Endothelial cell of umbilical vein (primary cell): ENCODE results near the gene PPOX. TPM values are rescaled to one million over a fixed set of nuclear protein-coding genes. Genes with fewer than 3 reads are reported as not detected.

Experiments
- BruUV-seq: library from RNA; stranded (reverse); fragments of 400-500 nt; replicated peaks from 2 replicates; lab custom pipeline; 2021; lab: Mats Ljungman, UMichigan
- CTCF ChIA-PET: fragments of 300-600, 350-600 bp; sonication (Branson Sonifier 250); formaldehyde crosslinking; loops from one replicate; lab custom pipeline; 2021; ENCODE audit warnings: antibody characterized with exemption, inconsistent platforms; lab: Charles Lee
- POLR2A ChIA-PET: fragments of 300-600, 350-600 bp; sonication (Branson Sonifier 250); formaldehyde crosslinking; loops from one replicate; lab custom pipeline; 2021; ENCODE audit warnings: antibody characterized with exemption, inconsistent platforms; lab: Charles Lee
- DNase-seq: peaks from one replicate; pipeline ENCODE4 v3.0.0-alpha.2; 2011; ENCODE audit warnings: low read depth, low spot score
- FAIRE-seq: peaks from 2 replicates; lab custom pipeline; 2011; peaks lifted over from hg19 to GRCh38; lab: Jason Lieb, UNC
- H2AFZ ChIP-seq: 2 replicates; pipeline ENCODE4 v1.6.0; 2012; ENCODE audit warnings: low read depth, low read length, control low read depth, inconsistent platforms
- H3K27ac ChIP-seq: 2 replicates; pipeline ENCODE4 v1.5.1; 2011; ENCODE audit warnings: low read depth, mild to moderate bottlenecking, control low read depth, low read length, moderate library complexity; ENCODE audit not compliant: insufficient read depth
- H3K27me3 ChIP-seq, 2 experiments: 2 replicates each; pipeline versions ENCODE4 v1.6.0 to v1.6.1; 2011; ENCODE audit warnings: low read length in 2 of 2, mixed read lengths in 1 of 2; ENCODE audit not compliant: control insufficient read depth in 2 of 2, insufficient read depth in 2 of 2
- H3K36me3 ChIP-seq, 2 experiments: 2 replicates in 1 of 2; 3 replicates in 1 of 2; pipeline ENCODE4 v1.5.1; 2011; ENCODE audit warnings: low read length in 2 of 2, mild to moderate bottlenecking in 1 of 2, moderate library complexity in 1 of 2; ENCODE audit not compliant: control insufficient read depth in 2 of 2, insufficient read depth in 2 of 2; ENCODE audit errors: extremely low read depth in 1 of 2
- H3K4me1 ChIP-seq: 3 replicates; pipeline ENCODE4 v1.5.1; 2011; ENCODE audit warnings: mild to moderate bottlenecking, low read length; ENCODE audit not compliant: control insufficient read depth, insufficient read depth; ENCODE audit errors: extremely low read depth
- H3K4me2 ChIP-seq: 2 replicates; pipeline ENCODE4 v1.6.1; 2011; ENCODE audit warnings: low read length, control low read depth, mixed read lengths; ENCODE audit not compliant: insufficient read depth
- H3K4me3 ChIP-seq, 3 experiments: fragments of 200-600 bp in 1 of 3; sonication (generic), shearing (Covaris generic) in 1 of 3; replicated peaks in 1 of 3; 2 replicates each; pipeline ENCODE4 v1.5.1; 2011 to 2016; ENCODE audit warnings: control low read depth in 3 of 3, low read length in 3 of 3, mild to moderate bottlenecking in 2 of 3, inconsistent platforms in 1 of 3, low read depth in 1 of 3, moderate library complexity in 1 of 3; ENCODE audit not compliant: insufficient read depth in 1 of 3
- H3K79me2 ChIP-seq: 2 replicates; pipeline ENCODE4 v1.6.0; 2012; ENCODE audit warnings: low read length, inconsistent platforms; ENCODE audit not compliant: control insufficient read depth, insufficient read depth
- H3K9ac ChIP-seq: replicated peaks from 2 replicates; pipeline ENCODE3; 2011; ENCODE audit warnings: low read length, control low read depth; ENCODE audit not compliant: insufficient read depth; ENCODE audit errors: extremely low read depth
- H3K9me1 ChIP-seq: replicated peaks from 3 replicates; pipeline ENCODE4 v1.6.0; 2011; ENCODE audit warnings: mild to moderate bottlenecking, low read length; ENCODE audit not compliant: control insufficient read depth, insufficient read depth; ENCODE audit errors: extremely low read depth
- H3K9me3 ChIP-seq: replicated peaks from 2 replicates; pipeline ENCODE4 v1.5.1; 2012; ENCODE audit warnings: low read length, inconsistent platforms; ENCODE audit not compliant: control insufficient read depth, insufficient read depth
- H4K20me1 ChIP-seq: replicated peaks from 2 replicates; pipeline ENCODE3; 2011; ENCODE audit warnings: mild to moderate bottlenecking, low read length; ENCODE audit not compliant: control insufficient read depth, insufficient read depth; ENCODE audit errors: extremely low read depth
- EZH2 ChIP-seq: IDR thresholded peaks from 2 replicates; pipeline ENCODE4 v1.6.1; 2012; ENCODE audit warnings: borderline replicate concordance, low read depth, mild to moderate bottlenecking, moderate library complexity, low read length, inconsistent platforms; ENCODE audit not compliant: severe bottlenecking
- FOS ChIP-seq: IDR thresholded peaks from 2 replicates; pipeline ENCODE4 v1.6.1; 2011; ENCODE audit warnings: mild to moderate bottlenecking, low read length, moderate library complexity, borderline replicate concordance; ENCODE audit not compliant: insufficient read depth
- GATA2 ChIP-seq: IDR thresholded peaks from 2 replicates; pipeline ENCODE4 v1.7.0; 2011; ENCODE audit warnings: low read depth, mild to moderate bottlenecking, moderate library complexity, mixed read lengths, low read length; ENCODE audit not compliant: insufficient read length, insufficient read depth
- JUN ChIP-seq: IDR thresholded peaks from 2 replicates; pipeline ENCODE4 v1.6.1; 2011; ENCODE audit warnings: borderline replicate concordance, low read depth; ENCODE audit not compliant: insufficient read length, insufficient read depth
- MAX ChIP-seq: IDR thresholded peaks from 2 replicates; pipeline ENCODE4 v1.6.1; 2011; ENCODE audit not compliant: insufficient read depth, insufficient read length
- MYC ChIP-seq: IDR thresholded peaks from one replicate; pipeline ENCODE4 v1.6.1; 2011; ENCODE audit warnings: mild to moderate bottlenecking, low read depth, low read length
- POLR2A ChIP-seq: IDR thresholded peaks from 2 replicates; pipeline ENCODE4 v1.6.1; 2012; ENCODE audit warnings: low read depth, mild to moderate bottlenecking, control low read depth, low read length
- POLR2AphosphoS5 ChIP-seq: IDR thresholded peaks from 2 replicates; pipeline ENCODE4 v1.6.1; 2012; ENCODE audit warnings: low read depth, mild to moderate bottlenecking, control low read depth, low read length, moderate library complexity; ENCODE audit not compliant: insufficient read depth
- dilution Hi-C: fragments of 300-500 bp; cut with MboI; formaldehyde crosslinking; loops from one replicate; pipeline ENCODE4 v1.15.0; 2019; ENCODE audit warnings: low sequenced_read_pairs; ENCODE audit not compliant: extremely low pct_ligation_motif_present
- intact Hi-C: fragments of 100-400 bp; cut with micrococcal nuclease; formaldehyde crosslinking; loops from one replicate; pipeline ENCODE4 v1.10.0; 2022
- polyA plus RNA-seq, 4 experiments: library from polyadenylated mRNA; depleted of rRNA in 3 of 4; stranded (reverse) in 3 of 4; unstranded in 1 of 4; fragments of >200 nt; gene quantifications; 2 replicates each; pipeline versions ENCODE4 v1.2.1 to v1.2.3, GENCODE V29; 2011 to 2012; ENCODE audit warnings: missing spikeins in 1 of 4
- total RNA-seq: library from RNA; stranded (reverse); gene quantifications from 2 replicates; pipeline ENCODE4 v1.2.3, GENCODE V29; 2021
- TF ChIP-seq, protein P1 (sequence below), 2 donors: IDR thresholded peaks; 1 replicate in 1 of 2; 2 replicates in 1 of 2; pipeline ENCODE4 v1.5.1; 2011; ENCODE audit warnings: low read length in 2 of 2, mild to moderate bottlenecking in 2 of 2, moderate library complexity in 2 of 2, control low read depth in 1 of 2, inconsistent platforms in 1 of 2, low read depth in 1 of 2; ENCODE audit not compliant: insufficient read depth in 1 of 2; ENCODE audit errors: extremely low read depth in 1 of 2

Gene PPOX
- total and polyA plus RNA-seq, 2 donors (not counting 3 experiments of a cell fraction or from before 2014, with no cell fraction given) = 26.4 to 28.5 TPM

DNA sequence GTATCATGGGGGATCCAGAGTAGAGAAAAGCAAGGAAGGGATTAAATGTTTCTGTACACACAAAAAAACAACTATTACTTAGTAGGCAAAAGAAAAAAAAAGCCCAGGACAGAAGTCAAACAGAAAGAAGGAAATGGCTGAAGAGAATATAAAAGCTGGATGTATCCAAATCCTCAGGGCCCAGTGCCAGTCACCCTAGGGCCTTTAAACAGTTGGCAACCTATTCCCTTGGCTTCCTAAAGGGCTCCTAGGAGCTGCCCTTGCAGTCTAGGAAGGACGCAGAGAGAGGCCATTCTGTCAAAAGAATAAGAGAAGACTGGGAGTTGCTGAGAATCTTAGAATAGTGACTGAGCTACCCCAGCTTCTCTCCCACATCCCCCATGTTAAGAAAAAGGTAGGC is 6.1 kb downstream of the PPOX start:
- POLR2A ChIA-PET = no interaction called here
- no peak overlapping the region for H3K4me3 ChIP-seq
- H3K27me3 ChIP-seq = no peaks in the 10 kb centered on the region
- no TSS peak for BruUV-seq
- no peak overlapping the region for H3K9ac ChIP-seq
- peaks cover 11 to 24% of the 10 kb centered on the region in 2 experiments for H3K36me3 ChIP-seq
- no peaks in the 10 kb centered on the region for H3K9me1 ChIP-seq
- no peak overlapping the region for H2AFZ ChIP-seq
- H3K4me1 ChIP-seq = peaks cover 7% of the 10 kb centered on the region
- no peaks in the 10 kb centered on the region for H4K20me1 ChIP-seq
- intact Hi-C loops = no loop called here
- DNase-seq = no peak
- no peaks in the 10 kb centered on the region for H3K9me3 ChIP-seq
- H3K27ac ChIP-seq = no peak overlapping the region
- dilution Hi-C loops = no loop called here
- H3K4me2 ChIP-seq = no peak overlapping the region
- peaks cover 8% of the 10 kb centered on the region for H3K79me2 ChIP-seq
- CTCF ChIA-PET = interaction anchor here (2.3 kb wide), 1 partner anchor 9 kb away, joined by 8 read pairs; no protein-coding TSS in a partner anchor
- TF ChIP-seq GATA2 (no peak), JUN (no peak), FOS (no peak), POLR2AphosphoS5 (no peak), MYC (no peak), POLR2A (no peak), MAX (no peak), EZH2 (no peak)
- TF ChIP-seq, protein P1, sequence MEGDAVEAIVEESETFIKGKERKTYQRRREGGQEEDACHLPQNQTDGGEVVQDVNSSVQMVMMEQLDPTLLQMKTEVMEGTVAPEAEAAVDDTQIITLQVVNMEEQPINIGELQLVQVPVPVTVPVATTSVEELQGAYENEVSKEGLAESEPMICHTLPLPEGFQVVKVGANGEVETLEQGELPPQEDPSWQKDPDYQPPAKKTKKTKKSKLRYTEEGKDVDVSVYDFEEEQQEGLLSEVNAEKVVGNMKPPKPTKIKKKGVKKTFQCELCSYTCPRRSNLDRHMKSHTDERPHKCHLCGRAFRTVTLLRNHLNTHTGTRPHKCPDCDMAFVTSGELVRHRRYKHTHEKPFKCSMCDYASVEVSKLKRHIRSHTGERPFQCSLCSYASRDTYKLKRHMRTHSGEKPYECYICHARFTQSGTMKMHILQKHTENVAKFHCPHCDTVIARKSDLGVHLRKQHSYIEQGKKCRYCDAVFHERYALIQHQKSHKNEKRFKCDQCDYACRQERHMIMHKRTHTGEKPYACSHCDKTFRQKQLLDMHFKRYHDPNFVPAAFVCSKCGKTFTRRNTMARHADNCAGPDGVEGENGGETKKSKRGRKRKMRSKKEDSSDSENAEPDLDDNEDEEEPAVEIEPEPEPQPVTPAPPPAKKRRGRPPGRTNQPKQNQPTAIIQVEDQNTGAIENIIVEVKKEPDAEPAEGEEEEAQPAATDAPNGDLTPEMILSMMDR (IDR thresholded peaks at IDR 0.05; ENCODE audit: extremely low read depth in 1 of 2, insufficient read depth in 1 of 2, low read depth in 1 of 2, low read length in 2 of 2) = no peak
- no peak for FAIRE-seq
